GM19463 (cell line): ENCODE results near the gene ARHGAP42.

Experiments
- ATAC-seq: cut with Tn5 transposase; IDR thresholded peaks from one replicate; pipeline ENCODE4 v1.9.1; 2021; ENCODE audit warnings: mild to moderate bottlenecking, moderate library complexity; ENCODE audit not compliant: unreplicated experiment

The ARHGAP42 gene

DNA sequence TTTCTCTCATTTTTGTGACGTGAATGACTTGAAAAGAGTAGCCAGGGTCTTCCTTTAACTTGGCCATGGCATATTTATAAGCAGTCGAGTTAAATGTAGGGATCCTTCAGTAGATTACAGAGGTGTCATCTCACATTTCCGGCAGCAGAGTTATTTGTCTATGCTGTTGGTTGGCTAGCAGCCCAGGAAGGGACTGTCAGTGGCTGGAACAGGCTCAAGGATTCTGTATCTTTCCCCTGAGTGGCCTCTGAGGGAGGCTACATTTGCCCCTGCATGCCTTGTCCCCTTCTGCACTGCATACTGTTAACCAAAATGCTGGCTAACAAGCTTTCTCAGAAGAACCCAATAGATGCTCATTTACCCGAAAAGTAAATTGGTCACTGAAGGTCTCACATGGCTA, 254.9 kb downstream of the ARHGAP42 start:
- ATAC-seq, result no peak

- ATAC-seq, result no peak
These were observed 261.8 kb downstream of the ARHGAP42 start for GRCh38 chr11:100948936-100949335.

GRCh38 chr11:100949443-100949842, 262.4 kb downstream of the ARHGAP42 start:
- no peak for ATAC-seq

GRCh38 chr11:100955318-100955717, 268.2 kb downstream of the ARHGAP42 start:
- no peak for ATAC-seq

DNA sequence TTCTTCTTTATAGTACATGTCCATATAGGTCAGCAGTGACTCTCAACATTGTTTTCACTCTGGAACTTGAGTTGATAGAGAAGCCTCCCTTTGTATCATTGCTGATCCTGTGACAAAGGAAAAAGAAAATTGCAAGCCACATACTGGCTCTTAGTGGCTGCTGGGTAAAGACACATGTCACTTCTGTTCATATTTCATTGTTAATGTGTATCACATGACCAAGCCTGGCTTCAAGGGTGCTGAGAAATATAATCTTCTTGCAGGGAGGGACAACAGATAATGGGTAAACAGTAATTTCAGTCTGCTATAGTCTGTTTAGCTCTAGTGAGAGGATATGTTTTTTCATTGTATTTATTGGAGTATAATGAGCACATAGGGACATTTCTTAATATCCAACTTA, 269.3 kb downstream of the ARHGAP42 start:
- no peak for ATAC-seq

GRCh38 chr11:100957499-100957898, 270.4 kb downstream of the ARHGAP42 start:
- ATAC-seq, result no peak

DNA sequence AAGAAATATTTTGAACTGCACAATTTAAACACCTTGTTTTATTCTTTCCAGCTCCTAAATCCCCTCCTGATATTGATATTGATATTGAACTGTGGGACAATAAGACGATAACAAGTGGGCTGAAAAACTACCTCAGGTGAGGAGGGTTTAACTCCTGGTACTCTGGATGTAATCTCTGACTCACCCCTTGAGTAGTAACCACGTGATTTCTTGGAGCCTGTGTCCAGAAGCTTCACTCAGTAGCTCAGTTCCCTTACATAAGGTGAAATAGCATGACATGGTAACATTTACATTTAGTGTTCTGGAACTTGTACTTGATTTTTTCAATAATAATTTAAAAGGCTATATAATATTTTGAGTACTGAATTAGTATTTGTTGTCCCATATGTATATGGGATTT, 274.5 kb downstream of the ARHGAP42 start:
- no peak for ATAC-seq

DNA sequence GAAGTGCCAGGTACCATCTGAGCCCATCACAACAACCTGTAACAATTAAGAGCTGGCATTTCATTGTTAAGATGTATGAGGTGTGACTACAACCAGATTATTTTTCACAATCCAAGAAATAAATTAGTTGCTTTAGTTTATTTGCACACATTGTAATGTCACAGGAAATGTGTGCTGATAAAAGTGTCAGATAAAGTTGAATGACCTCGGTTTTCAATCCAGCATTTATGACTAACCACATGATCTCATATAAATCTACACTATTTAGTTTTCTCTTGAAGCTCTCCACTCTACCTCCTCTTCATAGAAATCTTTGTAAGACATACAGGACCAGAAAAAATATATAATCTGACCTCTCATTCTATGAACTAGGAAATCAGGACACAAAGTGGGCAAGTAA, 276.3 kb downstream of the ARHGAP42 start:
- ATAC-seq, result no peak

- ATAC-seq, result no peak
These were observed 277.3 kb downstream of the ARHGAP42 start for GRCh38 chr11:100964435-100964834.

GRCh38 chr11:100965346-100965745, 278.3 kb downstream of the ARHGAP42 start:
- ATAC-seq, result no peak

DNA sequence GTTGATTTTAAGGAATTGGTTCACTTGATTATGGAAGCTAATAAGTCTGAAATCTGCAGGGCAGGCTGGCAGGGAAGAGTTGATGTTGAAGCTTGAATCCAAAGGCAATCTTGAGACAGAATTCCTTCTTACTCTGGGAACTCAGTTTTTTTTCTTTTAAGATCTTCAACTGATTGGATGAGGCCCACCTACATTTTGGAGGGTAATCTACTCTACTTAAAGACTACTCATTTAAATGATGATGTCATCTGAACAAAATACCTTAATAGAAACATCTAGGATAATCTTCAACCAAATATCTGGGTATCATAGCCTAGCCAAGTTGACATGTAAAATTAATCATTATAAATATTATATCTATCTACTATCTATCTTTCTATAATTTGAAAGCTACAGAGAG, 279.3 kb downstream of the ARHGAP42 start:
- no peak for ATAC-seq

DNA sequence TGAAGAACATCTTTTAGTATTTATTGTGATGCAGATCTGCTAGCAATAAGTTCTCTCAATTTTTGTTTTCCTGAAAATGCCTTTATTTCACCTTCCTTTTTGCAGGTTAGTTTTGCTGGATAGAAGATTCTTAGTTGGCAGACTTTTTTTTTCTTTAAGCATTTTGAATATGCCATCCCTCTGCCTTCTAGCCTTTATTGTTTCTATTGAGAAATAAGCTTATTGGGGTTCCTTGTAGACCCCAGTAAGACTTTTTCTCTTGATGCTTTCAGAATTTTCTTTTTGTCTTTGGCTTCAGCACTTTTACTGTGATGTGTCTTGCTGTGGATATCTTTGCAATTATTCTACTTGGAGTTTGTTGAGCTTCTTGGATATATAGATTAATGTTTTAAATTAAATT, 281.9 kb downstream of the ARHGAP42 start:
- ATAC-seq, result no peak

DNA sequence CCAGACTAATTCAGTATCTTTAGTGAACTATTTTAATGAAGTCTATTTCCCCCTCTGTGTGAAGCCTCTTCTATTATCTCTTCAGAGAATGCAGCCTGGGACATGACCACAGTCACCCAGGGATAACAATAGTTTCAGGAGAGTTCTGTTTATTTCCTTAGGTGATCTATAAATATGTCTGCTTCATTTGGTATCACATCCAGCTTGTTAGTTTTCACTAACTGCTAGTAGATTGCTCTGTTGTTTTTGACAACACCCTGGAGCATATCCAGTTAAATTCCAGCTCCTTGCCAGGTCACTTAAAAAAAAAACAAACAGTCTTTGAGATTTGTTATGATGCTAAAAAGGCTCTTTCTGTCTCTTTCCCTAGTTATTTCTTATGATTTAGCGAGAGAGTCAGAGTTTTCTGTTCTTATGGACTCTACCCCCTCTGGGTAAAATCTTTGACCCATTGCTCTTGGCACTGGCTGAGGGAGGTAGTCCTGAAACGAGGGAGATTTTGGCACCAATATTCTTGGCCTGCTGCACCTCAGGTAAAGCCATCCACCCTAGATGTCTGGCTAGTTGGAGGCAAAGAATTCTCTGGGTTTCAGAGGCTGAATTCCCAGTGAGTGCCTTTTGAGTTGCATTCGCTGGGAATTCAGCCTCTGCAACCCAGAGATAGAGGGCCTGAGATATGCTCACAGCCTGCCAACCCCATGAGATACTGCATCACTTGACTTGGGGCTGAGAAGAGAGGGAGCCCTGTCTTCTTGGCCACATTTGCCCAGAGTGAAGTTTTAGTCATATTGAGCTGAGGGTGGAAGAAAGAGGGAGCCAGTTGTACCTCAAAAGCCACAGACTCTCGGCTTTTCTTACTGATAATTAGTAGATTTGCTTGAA, 283.4 kb downstream of the ARHGAP42 start:
- ATAC-seq, result no peak

- no peak for ATAC-seq
These were observed 285.0 kb downstream of the ARHGAP42 start for GRCh38 chr11:100972046-100972445.

- ATAC-seq, result no peak
These were observed 291.4 kb downstream of the ARHGAP42 start for GRCh38 chr11:100978442-100978841.

DNA sequence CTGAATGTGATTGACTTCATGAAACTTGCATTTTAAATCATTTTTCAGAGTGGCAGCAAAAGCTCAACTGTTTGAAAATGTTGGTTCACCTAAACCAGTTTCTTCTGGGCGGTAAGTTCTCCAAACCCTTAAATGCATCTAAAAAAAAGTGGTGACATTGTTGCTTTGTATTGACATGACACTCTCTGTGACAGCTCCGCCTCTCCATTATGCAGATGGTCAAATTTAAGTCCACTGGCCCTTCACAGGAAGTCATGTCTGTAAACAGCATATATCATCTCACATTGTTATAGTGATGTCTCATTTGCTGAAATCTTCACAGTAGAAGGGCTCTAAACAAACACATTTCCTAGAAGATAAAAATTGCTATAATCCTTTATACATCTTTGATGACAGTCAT, 291.9 kb downstream of the ARHGAP42 start:
- no peak for ATAC-seq

DNA sequence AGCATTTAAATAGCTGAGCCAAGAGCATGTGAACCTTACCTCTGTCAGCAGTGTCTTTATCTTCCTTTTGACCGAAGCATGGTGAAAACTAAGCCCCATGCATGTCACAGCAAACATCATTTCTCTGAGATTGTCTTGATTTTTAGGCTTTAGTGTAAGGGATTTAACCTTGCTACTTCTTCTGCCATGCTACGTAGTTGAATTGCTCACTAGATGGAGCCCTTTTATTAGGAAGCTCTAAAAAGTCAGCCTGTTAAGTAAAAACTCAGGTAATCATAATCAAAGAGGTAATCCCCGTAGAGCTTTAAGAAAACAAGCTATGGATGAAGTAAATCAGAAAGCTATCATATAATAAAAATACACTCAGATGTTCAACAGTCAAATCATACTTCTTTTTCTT, 293.1 kb downstream of the ARHGAP42 start:
- ATAC-seq, result no peak

DNA sequence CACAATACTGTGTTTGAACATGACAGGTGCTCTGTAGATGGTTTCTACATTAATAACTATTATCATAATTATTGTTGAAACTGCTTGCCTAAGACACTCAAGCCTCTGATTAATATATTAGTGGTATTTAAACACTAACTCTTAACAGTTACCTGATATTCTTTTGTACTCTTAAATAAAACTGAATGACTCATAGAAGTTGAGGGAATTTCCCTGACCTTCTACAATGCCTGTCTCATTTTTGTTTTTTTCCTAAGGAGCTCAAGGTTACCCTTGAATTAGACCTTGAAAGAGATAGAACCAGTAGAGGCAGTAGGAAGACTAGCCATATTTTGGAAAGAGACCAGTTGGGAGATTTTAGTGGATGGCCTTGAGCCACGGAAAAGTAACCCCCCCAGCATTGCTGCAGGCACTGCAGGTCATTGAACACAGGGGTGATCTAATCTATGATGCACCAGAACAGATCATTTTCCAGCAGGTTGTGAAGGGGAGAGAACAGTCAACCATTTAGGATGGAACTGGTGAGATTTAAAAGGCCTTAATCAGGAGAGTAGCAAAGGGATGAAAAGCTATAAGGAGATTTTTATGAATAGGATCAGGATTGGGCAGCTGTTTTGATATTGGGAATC, 294.2 kb downstream of the ARHGAP42 start:
- no peak for ATAC-seq

- no peak for ATAC-seq
These were observed 297.6 kb downstream of the ARHGAP42 start for GRCh38 chr11:100984668-100985067.

GRCh38 chr11:100990931-100991330, 303.8 kb downstream of the ARHGAP42 start:
- no peak for ATAC-seq

DNA sequence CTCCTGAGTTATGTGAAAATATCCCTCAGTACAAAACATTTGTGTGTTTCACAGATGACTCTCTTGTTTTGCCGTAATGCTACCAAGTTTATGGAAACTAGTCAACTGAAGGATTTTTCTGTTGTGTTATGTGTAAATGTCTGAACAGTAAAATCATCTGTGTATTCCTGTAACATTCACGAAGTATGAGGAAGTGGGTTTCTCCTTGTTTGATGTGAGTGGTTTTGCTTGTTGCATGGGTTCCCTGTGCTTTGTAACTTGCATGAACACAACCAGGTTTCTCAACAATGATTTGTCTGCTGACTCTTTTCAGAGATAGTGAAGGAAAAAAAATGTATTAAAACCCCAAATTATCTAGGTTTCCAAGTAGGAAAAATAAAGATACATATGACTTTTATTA, 304.5 kb downstream of the ARHGAP42 start:
- ATAC-seq, result no peak

DNA sequence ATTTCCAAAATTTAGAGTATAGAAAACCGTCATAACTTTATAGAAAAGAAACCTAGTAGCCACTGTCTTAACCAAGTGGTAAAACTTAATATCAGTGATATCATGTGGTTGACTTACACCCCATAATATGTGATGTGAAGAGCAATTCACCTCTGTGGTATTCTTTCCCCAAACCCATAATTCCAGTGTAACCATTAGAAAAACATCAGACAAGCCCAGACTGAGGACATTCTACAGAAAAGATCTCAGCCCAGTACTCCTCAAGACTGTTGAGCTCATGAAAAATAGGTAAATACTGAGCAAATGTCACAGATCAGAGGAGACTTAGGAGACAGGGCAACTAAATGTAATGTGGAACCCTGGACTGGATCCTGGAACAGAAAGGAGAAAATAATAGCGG, 307.9 kb downstream of the ARHGAP42 start:
- no peak for ATAC-seq
